NOMO-1 treated with dmso at 0.1 percent for 144 hours (cell line): ENCODE results near the gene GPC5.
"Not testable (repeated sequence)": the region's sequence is repeated elsewhere in the genome, so short reads cannot be mapped to it uniquely, and the experiment has no call there.

Experiments
- DNase-seq: peaks from one replicate; lab custom pipeline; 2025; ENCODE audit not compliant: unreplicated experiment; lab: John Stamatoyannopoulos, UW

GPC5 gene

DNA sequence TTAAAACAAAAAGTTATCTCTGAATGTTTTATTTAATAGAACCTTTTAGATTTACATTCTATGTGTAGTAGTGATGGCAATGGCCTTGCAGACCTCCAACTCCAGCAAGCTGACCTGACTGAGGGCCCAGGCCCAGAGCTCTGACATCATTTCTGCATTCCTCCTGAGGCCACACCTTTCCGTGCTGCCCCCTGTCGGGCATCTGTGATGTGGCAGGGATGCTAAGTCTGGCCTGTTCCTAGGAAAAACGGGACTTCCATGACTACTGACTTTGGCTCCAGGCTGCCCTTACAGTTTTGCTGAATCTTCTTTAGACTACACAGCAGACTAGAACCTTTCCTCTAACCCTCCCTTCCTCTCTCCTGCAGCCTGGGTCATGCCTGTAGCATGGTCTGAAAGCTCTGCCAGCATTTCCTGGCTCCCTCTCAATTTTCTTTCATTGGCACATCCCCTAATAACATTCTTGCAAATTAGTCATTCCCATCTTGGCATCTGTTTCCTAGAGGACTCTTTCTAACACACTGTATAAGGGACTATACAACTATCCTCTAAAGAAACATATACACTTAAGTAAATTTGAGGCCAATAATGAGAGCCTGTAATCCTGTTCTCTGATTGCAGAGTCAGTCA, 249.1 kb downstream of the GPC5 start:
- no peak for DNase-seq

DNA sequence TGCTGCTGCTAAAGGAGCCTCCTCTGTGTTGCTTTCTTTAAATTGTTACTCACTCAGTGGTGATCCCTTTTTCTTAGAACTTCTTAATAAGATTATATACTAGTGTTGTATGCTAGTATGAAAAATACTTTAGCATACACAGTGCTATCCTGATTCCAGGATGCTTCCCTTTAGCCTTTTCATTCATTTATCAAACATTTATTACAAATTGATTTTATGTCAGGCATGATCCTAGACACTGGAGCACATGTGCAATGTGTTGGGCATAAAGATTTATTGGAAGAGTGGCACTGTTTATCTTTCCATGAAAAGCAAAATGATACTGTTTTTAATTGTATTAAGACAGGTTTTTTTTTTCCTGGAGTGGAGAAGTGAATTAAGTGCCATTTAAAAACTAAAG, 249.6 kb downstream of the GPC5 start:
- DNase-seq, result no peak

DNA sequence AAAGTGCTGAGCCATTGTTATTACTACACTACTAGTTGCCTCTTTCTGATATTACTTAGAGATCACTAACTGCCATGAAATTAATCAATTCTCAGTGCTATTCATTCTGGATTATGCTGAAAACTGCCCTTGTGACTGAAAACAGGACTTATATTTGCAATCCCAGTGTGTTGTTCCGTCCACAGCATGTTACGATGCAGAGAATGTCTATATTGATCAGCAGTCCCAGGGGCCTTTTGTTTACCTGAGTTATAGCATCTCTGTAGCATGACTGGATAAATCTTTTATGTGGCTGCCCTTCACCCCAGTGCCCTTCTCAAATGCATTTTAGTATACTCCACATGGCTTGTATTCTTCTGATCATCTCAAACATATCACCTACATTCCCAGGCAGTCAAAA, 251.0 kb downstream of the GPC5 start:
- no peak for DNase-seq

DNA sequence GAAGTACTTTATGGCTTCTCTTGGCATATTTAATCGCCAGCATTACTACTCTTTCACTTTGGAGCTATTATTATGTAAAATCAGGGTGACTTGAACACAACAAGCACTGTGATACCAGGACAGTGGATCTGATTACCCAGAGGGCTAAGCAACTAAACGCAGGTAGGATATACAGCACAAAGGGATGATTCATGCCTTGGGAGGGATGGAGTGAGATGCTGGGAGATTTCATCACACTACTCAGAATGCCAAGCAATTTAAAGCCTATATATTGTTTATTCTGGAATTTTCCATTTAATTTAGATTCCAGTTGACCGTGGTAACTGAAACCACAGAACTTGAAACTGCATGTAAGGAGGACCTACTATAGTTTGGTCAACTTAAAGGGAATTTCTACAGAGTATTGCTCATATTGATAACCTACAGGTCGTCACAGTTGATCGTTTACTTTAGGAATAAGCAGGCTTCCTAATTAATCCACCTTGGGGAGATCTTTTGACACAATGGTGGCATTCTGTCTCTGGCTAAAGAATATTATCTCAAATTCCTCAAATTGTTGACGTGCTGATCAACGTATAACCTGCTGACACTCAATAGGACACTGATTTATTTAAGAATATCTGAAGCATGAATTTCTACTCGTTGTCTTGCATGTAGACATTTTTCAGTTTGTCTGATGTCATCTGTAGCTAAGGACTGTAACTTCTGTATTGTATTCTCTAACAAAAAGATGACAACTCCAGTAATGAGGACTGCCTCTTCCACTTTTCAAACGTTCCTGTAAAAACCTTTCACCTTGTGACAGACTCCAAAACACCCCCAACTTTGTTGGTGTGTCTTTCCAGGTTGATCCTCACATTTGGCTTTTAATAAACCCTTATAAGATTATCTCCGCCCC, 254.2 kb downstream of the GPC5 start:
- no peak for DNase-seq

DNA sequence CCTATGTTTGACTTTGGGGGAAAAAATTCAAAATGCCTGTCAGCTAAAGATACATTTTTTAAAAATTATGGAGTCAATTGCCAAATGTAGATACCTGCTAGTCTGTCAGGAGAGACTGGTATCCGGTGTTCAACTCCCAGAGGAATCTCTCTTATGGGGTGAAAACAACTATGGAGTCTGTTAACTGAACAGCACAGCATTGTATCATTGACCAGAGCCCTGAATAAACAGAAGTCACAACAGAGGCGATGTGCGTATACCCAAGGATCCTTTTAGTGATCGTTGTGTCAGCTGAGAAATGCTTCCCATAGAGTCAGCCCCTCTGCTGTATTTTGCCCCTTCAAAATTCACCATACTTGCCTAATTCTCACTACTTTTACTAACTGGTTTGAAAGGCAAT, 257.3 kb downstream of the GPC5 start:
- no peak for DNase-seq

DNA sequence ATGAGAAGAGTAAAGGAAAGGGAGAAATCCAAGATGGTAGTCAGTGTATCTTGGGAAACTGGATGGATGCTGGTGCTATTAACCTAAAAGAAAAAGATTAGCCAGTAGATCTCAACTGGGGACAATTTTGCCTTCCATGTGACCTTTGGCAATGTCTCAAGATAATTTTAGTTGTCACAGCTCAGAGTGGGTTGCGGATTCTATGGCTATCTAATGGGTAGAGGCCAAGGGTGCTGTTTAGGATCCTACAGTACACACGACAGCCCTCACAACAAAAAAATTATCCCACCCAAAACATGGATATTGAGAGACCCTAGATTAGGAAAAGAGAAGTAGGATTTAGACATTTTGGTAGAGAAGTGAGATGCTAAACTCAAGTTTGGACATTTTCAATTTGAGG, 258.9 kb downstream of the GPC5 start:
- DNase-seq, result no peak

DNA sequence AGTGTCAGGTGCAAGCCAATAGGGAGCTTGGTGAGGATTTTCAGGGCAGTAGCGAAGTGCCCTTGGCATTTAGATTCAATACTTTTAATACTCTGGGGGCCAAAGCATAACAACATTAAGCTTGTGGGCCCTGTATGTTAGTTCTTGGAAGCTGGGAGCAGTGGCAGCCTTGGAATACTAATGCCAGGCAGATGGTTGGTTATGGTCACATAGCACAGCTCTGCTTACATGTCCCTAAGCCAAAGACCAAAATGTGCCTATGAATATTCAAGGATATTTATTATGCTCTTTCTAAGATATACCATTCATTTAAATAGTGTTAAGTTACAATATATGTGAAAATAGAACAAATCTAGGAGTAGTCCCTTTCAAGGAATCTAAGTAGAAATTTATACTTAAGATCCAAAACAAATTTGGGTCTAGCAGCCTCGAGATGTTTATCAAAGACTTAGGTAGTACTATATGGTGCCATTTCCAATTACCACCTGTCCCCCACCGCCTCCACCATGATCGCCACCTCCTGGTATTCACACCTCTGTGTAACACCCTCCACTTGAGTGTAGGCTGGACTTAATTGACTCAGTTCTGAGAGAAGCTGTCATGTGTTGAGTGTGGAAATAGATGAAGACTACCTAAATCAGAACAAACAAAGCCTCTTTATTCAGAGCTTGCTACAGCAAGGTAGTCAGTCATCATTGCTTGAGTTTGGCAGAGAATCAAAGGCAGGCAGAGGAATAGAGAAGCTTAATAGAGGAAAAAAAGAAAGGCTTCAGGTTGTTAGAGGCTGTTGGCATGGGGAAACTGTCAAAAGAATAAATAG, 261.0 kb downstream of the GPC5 start:
- no peak for DNase-seq

DNA sequence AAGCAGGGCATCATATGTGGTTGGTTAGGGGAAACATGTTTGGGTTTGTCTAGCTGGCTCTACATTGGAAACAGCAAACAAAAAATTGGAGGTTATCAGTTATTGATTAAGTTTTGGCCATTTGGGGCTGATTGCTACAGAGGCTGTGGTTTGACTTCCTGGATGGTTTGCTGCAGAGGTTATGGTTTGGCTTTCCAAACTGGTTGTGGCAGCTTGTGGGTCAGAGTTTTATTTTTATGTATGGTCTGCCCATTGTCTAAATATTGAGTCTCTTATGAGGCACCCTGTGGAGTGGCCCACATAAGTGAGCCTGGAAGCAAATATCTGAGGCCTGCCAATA, 261.6 kb downstream of the GPC5 start:
- DNase-seq, result no peak

DNA sequence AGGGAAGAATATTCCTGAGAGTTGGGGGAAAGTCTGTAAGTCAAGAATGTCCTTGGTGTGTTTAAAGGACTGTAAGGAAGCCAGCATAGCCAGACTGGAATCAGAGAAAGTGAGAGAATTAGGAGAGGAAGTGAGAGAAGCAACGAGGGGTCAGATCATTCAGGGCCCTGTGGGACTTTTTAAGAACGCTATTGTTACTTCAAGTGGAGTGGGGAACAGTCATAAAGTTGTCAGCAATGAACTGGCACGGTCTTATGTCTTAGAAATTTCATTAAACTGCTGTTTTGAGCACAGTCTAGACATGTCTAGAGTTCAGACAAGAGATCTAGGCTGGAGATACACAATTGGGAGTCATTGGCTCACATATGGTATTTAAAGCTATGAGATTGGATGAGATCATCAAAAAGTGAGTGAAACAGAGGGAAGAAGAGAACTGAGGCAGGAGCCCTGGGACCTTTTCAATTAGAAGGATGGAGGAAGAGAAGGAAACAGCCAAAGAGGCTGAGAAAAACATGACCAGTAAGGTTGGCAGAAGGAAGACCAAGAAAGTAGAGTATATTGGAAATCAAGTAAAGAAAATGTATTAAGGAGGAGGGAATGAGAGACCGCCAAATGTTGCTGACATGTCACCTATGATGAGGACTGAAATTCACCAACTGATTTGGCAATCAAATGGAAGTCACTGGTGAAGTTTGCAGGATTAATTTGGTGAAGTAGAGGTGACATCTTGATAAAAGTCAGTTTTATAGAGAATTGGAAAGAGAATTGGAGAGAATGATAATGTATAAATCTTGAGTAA, 263.5 kb downstream of the GPC5 start:
- DNase-seq, result no peak

DNA sequence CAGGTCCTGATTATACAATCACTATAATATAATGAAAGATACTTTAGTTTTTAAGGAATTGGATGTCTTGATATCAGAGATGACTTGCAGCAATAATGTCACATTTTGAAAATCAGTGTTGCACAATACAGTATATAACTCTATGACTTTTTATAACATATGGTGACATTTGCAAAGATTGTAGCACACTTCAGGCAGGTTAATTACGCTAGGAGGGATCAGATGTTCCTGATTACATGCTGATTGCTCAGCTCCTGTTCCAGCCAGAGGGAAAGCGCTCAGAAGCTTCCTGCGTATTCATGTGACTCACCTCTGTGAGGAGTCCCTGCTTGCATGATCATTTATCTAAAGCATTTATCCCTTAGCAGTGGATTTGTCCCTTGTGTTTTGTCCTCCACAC, 265.6 kb downstream of the GPC5 start:
- DNase-seq, result no peak

DNA sequence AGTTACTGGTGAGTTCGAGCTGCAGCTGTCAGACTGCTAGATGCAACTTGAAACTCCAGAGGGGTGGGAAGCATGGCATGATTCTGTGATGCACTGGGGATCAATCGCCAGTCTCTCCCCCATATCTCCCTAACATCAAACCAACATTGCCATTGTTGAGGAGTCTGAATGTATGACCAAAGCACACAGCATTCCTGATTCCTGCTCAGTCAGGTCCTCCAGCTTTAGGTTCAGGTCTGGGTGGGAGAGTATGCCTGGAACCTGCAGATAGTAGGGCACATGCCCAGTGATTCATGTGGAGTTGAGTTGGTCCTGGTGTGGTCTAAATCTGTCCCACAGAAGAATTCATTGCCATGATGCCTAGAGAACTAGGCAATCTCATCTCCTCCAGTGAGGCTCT, 269.1 kb downstream of the GPC5 start:
- no peak for DNase-seq

DNA sequence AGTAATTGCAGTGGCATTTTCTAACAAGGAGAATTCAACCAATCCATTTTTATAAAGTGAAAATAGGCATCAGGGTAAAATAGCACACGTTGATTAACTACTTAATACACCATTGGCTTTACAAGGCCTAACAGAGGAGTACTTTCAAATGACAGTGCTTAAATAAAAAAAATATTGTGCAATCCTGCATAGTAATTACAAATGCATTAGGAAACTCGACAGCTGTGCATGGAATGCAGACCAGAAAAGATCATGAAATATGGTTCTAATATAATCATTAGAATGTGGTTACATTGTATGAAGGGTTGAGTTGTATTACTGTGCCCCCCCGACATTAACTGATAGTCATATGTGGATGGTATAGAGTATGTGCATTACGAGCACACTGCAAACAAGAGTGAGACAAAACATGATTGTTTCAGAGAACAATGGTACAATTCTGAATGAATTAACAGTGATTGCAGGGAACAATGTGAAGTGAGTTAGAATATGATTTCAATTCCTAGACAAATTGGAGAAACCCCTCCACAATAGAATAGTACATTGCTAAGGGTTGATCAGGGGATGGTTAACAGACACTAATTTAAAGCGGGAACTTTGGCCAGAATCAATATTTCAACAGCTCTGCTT, 270.6 kb downstream of the GPC5 start:
- DNase-seq, result no peak

DNA sequence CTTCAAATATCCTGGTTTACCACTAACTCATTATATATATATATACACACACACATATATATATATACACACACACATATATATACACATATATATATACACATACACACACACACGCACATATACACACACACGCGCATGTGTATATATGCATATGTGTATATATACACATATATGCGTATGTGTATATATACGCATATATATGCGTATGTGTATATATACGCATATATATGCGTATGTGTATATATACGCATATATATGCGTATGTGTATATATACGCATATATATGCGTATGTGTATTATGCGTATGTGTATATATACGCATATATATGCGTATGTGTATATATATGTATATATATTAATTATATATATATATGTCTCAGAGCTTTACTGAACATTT, 275.9 kb downstream of the GPC5 start:
- DNase-seq, result not testable (repeated sequence)

DNA sequence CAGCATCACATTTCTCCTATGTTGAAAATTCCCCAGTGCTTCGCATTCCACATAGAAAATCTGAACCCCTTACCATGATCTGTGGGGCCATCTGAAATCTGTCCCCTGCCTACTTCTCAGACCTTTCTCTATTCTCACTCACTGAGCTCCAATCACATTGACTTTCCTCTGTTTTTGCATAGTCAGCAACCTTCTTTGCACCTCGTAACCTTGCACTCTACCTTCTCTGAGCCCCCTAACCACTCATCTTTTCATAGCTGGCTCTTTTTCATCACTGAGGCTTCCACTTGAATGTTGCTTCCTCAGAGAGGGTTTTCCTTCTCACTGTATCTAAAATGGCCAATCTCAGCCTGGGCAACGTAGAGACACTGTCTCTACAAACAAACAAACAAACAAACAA, 286.3 kb downstream of the GPC5 start:
- DNase-seq, result no peak

DNA sequence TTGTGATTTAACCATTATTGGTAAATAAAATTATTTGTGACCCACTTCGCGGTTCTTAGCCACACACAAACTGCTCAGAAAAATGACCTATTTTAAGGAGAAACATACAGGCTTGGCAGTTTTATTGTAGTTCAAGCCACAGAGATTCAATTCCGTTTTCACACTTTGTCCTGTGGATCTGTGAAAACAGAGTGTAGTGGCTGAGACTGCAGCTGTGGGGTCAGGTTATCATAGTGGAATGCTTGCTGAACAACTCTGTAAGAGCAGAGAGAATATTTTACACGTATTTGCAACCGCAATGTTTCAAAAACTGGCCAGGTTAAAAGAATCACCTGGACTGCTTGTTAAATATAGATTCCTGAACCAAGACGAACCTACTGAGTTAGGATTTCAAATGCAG, 292.5 kb downstream of the GPC5 start:
- no peak for DNase-seq

DNA sequence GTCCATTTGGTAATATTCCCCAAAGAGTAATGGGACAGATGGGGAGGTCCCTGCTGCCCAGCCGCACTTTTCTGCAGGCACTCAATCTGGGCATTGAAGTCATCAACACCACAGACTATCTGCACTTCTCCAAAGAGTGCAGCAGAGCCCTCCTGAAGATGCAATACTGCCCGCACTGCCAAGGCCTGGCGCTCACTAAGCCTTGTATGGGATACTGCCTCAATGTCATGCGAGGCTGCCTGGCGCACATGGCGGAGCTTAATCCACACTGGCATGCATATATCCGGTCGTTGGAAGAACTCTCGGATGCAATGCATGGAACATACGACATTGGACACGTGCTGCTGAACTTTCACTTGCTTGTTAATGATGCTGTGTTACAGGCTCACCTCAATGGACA, 295.0 kb downstream of the GPC5 start:
- no peak for DNase-seq

DNA sequence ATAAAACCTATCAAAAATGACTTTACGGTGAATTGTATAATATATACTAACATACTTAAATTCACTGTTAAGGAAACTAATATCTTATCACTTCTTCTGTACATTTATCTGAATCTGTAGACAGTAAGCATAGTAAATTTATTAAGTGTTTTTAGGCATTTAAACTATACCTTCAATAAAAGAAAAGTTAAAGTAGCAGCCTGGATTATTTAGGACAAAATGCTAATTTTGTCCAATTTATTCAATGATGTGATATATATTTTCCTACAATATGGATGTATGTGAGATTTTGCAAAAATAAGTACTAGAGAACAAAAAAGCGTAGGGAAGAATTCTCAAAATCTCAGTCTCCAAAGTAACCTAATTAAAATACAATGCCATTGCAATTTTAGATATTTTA, 299.9 kb downstream of the GPC5 start:
- no peak for DNase-seq

DNA sequence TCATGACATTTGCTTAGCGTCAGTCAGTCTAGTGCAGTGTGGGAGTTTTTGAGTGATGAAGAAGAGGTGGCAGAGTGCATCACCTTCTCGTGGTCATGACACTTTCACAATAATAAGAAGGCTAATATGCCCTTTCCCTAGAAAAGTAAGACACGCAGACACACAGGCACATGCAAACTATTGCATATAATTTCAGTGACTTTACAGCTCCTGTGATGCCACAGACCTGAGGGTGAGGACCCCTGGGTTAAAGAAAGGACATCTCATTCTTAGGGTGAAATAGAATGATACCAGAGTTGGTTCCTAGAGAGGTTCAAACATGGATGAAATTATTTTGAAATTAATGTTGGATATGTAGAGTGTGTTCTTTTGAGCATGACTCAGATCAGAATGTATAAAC, 300.3 kb downstream of the GPC5 start:
- DNase-seq, result no peak

DNA sequence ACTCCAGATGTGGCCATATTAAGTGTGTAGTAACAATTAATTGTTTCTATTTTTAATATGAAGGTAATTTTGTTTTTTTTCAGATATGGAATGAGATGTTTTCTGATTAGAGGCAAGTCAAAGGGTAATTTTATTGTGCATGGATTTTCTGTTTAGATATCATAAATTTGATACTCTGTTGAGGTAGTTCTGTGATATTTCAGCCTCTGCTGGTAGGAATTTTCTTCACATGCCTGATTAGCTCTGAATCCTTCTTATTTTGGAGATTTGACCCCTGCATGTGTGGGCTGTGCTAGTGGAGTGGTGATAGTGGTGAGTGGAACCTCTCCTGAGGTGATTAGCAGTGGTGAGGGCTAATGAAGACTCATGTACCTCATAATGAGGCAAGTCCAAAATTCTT, 301.4 kb downstream of the GPC5 start:
- DNase-seq, result no peak

DNA sequence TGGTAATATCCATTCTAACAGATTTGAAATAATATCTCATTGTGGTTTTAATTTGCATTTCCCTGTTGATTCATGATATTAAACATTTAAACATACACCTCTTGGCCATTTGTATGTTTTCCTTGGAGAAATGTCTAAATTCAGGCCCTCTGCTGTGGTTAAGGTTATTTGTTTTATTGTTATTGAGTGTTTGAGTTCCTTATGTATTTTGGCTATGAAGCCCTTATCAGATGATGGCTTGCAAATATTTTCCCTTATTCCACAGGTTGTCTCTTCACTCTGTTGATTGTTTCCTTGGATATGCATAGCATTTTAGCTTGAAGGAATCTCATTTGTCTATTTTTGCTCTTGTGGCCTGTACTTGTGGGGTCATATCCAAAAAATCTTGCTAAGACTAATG, 303.6 kb downstream of the GPC5 start:
- DNase-seq, result no peak

DNA sequence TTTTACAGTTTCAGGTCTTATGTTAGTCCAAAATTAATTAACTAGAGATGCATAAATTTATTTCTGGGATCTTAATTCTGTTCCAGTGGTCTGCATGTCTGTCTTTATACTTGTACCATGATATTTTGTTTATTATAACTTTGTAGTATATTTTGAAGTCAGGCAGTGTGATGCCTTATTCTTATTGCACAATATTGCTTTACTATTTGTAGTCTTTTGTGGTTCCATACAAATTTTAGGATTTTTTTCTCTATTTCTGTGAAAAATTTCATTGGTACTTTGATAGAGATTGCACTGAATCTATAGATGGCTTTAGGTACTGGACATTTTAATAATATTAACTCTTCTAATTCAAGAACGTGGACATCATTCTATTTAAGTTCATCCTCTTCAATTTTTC, 304.0 kb downstream of the GPC5 start:
- DNase-seq, result no peak
